Hematopoietic multipotent progenitor cell treated with erythropoietin and hydrocortisone succinate and interleukin-3 and kit ligand, for 8 days (in vitro differentiated cells): Measurements from ENCODE around the gene ANKRD65.
"Not testable (repeated sequence)": the region's sequence is repeated elsewhere in the genome, so short reads cannot be mapped to it uniquely, and the experiment has no call there.

ENCODE experiments used
- DNase-seq: peaks from one replicate; pipeline ENCODE4 v3.0.0-alpha.2; 2015

ANKRD65 gene

GRCh38 chr1:1393014-1393413 is 28.1 kb downstream of the ANKRD65 start:
- no peak for DNase-seq

- no peak for DNase-seq
Observed at GRCh38 chr1:1391225-1391624, 29.9 kb downstream of the ANKRD65 start.

- no peak for DNase-seq
Observed at GRCh38 chr1:1390675-1391074, 30.4 kb downstream of the ANKRD65 start.

GRCh38 chr1:1388078-1388472 is 33.0 kb downstream of the ANKRD65 start:
- DNase-seq, result no peak

GRCh38 chr1:1387098-1388077 is 33.7 kb downstream of the ANKRD65 start:
- no peak for DNase-seq

GRCh38 chr1:1385931-1386330 is 35.1 kb downstream of the ANKRD65 start:
- no peak for DNase-seq

GRCh38 chr1:1385339-1385738 is 35.7 kb downstream of the ANKRD65 start:
- DNase-seq, result not testable (repeated sequence)

GRCh38 chr1:1381294-1381693 is 39.8 kb downstream of the ANKRD65 start:
- no peak for DNase-seq

- DNase-seq, result no peak
Observed at GRCh38 chr1:1380860-1381259, 40.2 kb downstream of the ANKRD65 start.

- DNase-seq, result no peak
Observed at GRCh38 chr1:1377540-1378205, 43.4 kb downstream of the ANKRD65 start.

GRCh38 chr1:1376551-1377226 is 44.4 kb downstream of the ANKRD65 start:
- DNase-seq, result no peak

GRCh38 chr1:1374929-1375662 is 46.0 kb downstream of the ANKRD65 start, which contains the start of gene AURKAIP1:
TSS of gene AURKAIP1 (minus strand) at chr1:1375207. CDS start at chr1:1374756, 451 bp downstream.
- peak; percentile 100 for DNase-seq

- no peak for DNase-seq
Observed at GRCh38 chr1:1374589-1374928, 46.5 kb downstream of the ANKRD65 start.

GRCh38 chr1:1373815-1374588 is 47.1 kb downstream of the ANKRD65 start:
- DNase-seq, result no peak

- no peak for DNase-seq
Observed at GRCh38 chr1:1373051-1373814, 47.8 kb downstream of the ANKRD65 start.

GRCh38 chr1:1371746-1372711 is 49.0 kb downstream of the ANKRD65 start:
- peak; percentile 55 for DNase-seq

GRCh38 chr1:1371364-1371745 is 49.7 kb downstream of the ANKRD65 start:
- peak; percentile 79 for DNase-seq

GRCh38 chr1:1370771-1371300 is 50.2 kb downstream of the ANKRD65 start:
- no peak for DNase-seq

GRCh38 chr1:1370094-1370493 is 51.0 kb downstream of the ANKRD65 start:
- not testable (repeated sequence) for DNase-seq
